ENCODE results near the gene SENP2.
A peak's percentile ranks its signal among the peaks of the same experiment; 100 is the strongest.

Gene SENP2

DNA sequence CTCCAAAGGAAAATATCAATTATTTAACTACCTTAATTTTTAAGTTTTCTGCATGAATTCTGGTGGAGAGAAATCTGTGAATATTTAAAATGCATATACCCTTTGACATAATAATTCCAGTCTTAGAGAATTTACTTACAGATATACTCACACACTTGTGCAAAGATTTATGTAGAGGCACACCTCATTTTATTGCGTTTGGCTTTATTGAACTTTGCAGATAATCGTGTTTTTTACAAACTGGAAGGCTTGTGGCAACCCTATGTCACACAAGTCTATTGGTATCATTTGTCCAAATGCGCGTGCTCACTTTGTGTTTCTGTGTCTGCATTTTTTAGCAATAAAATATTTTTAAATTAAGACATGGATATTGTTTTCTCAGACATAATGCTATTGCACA, 81.5 kb downstream of the SENP2 start:
- intact Hi-C loops (cut with DNase I; ENCODE audit: low total_unique reads), result no loop called here
- TF ChIP-seq, protein P1, sequence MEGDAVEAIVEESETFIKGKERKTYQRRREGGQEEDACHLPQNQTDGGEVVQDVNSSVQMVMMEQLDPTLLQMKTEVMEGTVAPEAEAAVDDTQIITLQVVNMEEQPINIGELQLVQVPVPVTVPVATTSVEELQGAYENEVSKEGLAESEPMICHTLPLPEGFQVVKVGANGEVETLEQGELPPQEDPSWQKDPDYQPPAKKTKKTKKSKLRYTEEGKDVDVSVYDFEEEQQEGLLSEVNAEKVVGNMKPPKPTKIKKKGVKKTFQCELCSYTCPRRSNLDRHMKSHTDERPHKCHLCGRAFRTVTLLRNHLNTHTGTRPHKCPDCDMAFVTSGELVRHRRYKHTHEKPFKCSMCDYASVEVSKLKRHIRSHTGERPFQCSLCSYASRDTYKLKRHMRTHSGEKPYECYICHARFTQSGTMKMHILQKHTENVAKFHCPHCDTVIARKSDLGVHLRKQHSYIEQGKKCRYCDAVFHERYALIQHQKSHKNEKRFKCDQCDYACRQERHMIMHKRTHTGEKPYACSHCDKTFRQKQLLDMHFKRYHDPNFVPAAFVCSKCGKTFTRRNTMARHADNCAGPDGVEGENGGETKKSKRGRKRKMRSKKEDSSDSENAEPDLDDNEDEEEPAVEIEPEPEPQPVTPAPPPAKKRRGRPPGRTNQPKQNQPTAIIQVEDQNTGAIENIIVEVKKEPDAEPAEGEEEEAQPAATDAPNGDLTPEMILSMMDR (IDR thresholded peaks at IDR 0.05), result no peak
- no peak for DNase-seq
- no peaks in the 10 kb centered on the region for H3K9me3 ChIP-seq
- no peak overlapping the region for H3K4me3 ChIP-seq
- no peaks in the 10 kb centered on the region for H3K4me1 ChIP-seq
- H3K27ac ChIP-seq, result no peak overlapping the region
- H3K36me3 ChIP-seq, result no peaks in the 10 kb centered on the region
- peaks cover 0 to 3% of the 10 kb centered on the region in 2 donors for H3K27me3 ChIP-seq

DNA sequence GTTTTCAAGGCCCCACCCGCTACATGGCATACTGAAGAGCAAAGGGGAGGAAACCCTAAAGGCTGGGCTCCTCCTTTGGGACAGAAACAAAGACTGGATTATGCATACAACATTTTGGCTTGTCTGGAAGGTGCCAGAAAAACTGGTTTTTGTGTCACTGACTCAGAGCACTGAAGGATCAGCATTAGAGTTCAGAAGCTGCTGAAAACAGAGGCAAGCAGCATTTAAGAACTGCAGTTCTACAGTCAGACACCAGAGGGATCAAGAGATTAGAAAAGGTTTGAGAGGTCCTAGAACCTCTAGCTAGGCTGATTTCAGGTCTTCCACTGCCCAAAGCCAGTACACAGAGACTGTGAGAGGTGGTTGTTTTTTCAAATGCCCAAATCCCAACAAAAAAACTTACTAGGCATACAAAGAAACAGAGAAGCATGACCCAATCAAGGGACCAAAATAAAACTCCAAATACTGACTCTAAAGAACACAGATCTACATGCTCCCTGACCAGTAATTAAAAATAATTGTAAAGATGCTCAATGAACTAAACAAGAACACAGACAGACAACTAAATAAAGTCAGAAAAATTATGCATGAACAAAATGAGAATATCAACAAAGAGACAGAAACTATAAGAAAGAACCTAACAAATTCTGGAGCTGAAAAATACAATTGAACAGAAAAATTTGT, 91.2 kb downstream of the SENP2 start:
- Histone ChIP-seq H3K36me3 (no peaks in the 10 kb centered on the region), H3K4me1 (no peaks in the 10 kb centered on the region), H3K27me3 (no peaks in the 10 kb centered on the region), H3K9me3 (peaks cover 0 to 6% (median 0%) of the 10 kb centered on the region in 3 donors), H3K27ac (no peak overlapping the region), H3K4me3 (no peak overlapping the region)
- intact Hi-C loops (cut with DNase I; ENCODE audit: low total_unique reads), result no loop called here
- TF ChIP-seq, protein P1 (IDR thresholded peaks at IDR 0.05), result peak in 1 of 2 experiments; percentile 31
- no peak for DNase-seq

DNA sequence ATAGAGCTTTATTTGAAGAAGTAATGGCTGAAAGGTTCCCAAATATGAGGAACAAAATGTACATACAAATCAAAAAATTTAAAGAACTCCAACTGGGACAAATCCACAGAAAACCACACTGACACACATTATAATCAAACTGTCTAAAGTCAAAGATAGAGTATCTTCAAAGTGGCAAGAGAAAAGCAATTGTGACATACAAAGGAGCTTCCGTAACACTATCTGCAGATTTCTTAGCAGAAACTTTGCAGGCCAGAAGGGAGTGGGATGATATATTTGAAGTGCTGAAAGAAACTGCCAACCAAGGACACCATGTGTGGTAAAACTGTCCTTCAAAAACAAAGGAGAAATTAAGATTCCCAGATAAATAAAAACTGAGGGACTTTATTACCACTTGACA, 91.9 kb downstream of the SENP2 start:
- Histone ChIP-seq H3K4me1 (no peaks in the 10 kb centered on the region), H3K27me3 (no peaks in the 10 kb centered on the region), H3K9me3 (peaks cover 0 to 6% (median 0%) of the 10 kb centered on the region in 3 donors), H3K4me3 (no peak overlapping the region), H3K27ac (no peak overlapping the region), H3K36me3 (no peaks in the 10 kb centered on the region)
- TF ChIP-seq, protein P1 (IDR thresholded peaks at IDR 0.05), result no peak
- no peak for DNase-seq
- intact Hi-C loops (cut with DNase I; ENCODE audit: low total_unique reads), result no loop called here

DNA sequence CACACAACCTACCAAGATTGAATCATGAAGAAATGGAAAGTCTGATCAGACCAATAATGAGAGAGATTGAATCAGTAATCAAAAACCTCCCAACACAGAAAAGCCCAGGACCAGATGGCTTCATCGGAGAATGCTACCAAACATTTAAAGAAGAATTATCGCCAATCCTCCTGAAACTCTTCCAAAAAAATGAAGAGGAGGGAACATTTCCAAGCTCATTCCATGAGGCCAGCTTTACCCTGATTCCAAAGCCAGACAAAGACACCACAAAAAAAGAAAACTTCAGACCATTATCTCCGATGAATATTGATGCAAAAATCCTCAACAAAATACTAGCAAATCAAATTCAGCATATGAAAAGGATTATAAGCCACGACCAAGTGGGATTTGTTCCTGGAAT, 94.1 kb downstream of the SENP2 start:
- Histone ChIP-seq H3K9me3 (peaks cover 0 to 6% (median 0%) of the 10 kb centered on the region in 3 donors), H3K4me3 (no peak overlapping the region), H3K36me3 (no peaks in the 10 kb centered on the region), H3K4me1 (no peaks in the 10 kb centered on the region), H3K27me3 (no peaks in the 10 kb centered on the region), H3K27ac (no peak overlapping the region)
- intact Hi-C loops (cut with DNase I; ENCODE audit: low total_unique reads), result no loop called here
- no peak for DNase-seq
- TF ChIP-seq, protein P1 (IDR thresholded peaks at IDR 0.05), result no peak

All from tibial artery (tissue), 4 donors.